ENCODE data around the gene SBK1.

The SBK1 gene

DNA sequence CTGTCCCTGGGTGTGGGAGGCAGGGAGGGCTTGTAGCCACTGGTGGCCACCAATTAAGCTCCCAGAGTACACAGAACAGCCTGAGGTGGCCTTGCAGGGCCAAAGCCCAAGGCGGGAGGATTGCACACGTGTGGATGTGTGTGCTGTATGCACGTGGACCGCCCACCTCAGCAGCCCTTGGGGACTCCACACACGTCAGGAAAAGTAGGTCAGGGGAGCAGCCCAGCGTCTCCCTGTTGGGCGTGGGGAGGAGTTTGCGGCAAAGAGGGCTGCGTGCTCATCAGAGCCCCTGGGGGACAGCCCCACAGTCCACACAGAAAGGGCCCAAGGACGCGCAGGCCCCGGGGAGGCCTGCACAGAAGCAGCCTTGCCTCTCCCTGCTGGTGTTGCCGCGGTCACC, 19.6 kb downstream of the SBK1 start:
- Histone ChIP-seq H3K4me3 (ENCODE audit: control insufficient read depth in 1 of 7, extremely low read depth in 1 of 7, insufficient read depth in 4 of 7, low read depth in 2 of 7, low read length in 6 of 7) (no peak overlapping the region), H3K9me3 (ENCODE audit: control extremely low read depth in 1 of 5, control insufficient read depth in 4 of 5, insufficient read depth in 2 of 5, low read depth in 1 of 5, low read length in 4 of 5) (no peaks in the 10 kb centered on the region), H3K27me3 (replicated peaks in 2 of 5; ENCODE audit: control insufficient read depth in 4 of 5, insufficient read depth in 5 of 5, low read length in 4 of 5) (no peaks in the 10 kb centered on the region), H3K27ac (ENCODE audit: insufficient read depth in 1 of 2, low read depth in 1 of 2, low read length in 2 of 2, poor library complexity in 1 of 2, severe bottlenecking in 2 of 2) (no peak overlapping the region), H3K36me3 (ENCODE audit: control insufficient read depth in 4 of 4, insufficient read depth in 4 of 4, low read length in 3 of 4) (no peaks in the 10 kb centered on the region), H3K4me1 (ENCODE audit: control extremely low read depth in 1 of 4, control insufficient read depth in 4 of 4, insufficient read depth in 4 of 4, low read length in 3 of 4) (peaks cover 0 to 5% (median 2%) of the 10 kb centered on the region in 4 experiments)
- ChIA-PET POLR2A (no interaction called here), CTCF (interaction anchor here (1.9 kb wide), 1 partner anchor 10 kb away, joined by 11 read pairs; no protein-coding TSS in a partner anchor)
- DNase-seq: no peak
- WGBS (ENCODE audit: insufficient coverage): 96% methylated on average over 14 of the region's 14 CpGs

DNA sequence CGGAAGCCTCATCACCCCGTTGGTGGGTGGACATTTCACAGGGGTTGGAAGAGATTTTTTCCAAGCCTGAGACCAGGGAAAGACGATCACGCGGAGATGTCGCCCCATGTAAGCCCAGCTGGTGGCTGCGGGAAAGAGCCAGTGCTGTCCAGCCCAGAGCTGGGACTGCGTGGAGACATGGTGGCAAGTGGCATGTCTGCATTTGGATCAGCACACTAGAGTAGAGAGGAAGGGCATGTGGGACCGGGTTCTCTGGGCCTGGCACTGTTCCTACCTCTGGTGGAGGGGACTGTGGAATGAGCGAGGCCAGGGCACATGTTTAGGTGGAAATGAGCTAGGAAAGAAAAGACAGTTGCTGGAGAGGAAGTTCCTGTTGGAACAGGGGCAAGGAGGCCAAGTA, 20.0 kb downstream of the SBK1 start:
- Histone ChIP-seq H3K4me1 (ENCODE audit: control extremely low read depth in 1 of 4, control insufficient read depth in 4 of 4, insufficient read depth in 4 of 4, low read length in 3 of 4) (peaks cover 0 to 7% (median 2%) of the 10 kb centered on the region in 4 experiments), H3K27me3 (replicated peaks in 2 of 5; ENCODE audit: control insufficient read depth in 4 of 5, insufficient read depth in 5 of 5, low read length in 4 of 5) (no peaks in the 10 kb centered on the region), H3K36me3 (ENCODE audit: control insufficient read depth in 4 of 4, insufficient read depth in 4 of 4, low read length in 3 of 4) (no peaks in the 10 kb centered on the region), H3K9me3 (ENCODE audit: control extremely low read depth in 1 of 5, control insufficient read depth in 4 of 5, insufficient read depth in 2 of 5, low read depth in 1 of 5, low read length in 4 of 5) (no peaks in the 10 kb centered on the region), H3K27ac (ENCODE audit: insufficient read depth in 1 of 2, low read depth in 1 of 2, low read length in 2 of 2, poor library complexity in 1 of 2, severe bottlenecking in 2 of 2) (no peak overlapping the region), H3K4me3 (ENCODE audit: control insufficient read depth in 1 of 7, extremely low read depth in 1 of 7, insufficient read depth in 4 of 7, low read depth in 2 of 7, low read length in 6 of 7) (no peak overlapping the region)
- ChIA-PET CTCF (interaction anchor here (0.6 to 1.9 kb wide), 2 partner anchors 9 to 54 kb away, joined by 3 to 11 read pairs; no protein-coding TSS in a partner anchor), POLR2A (no interaction called here)
- DNase-seq: no peak
- 96% methylated on average over 10 of the region's 10 CpGs for WGBS (ENCODE audit: insufficient coverage)

DNA sequence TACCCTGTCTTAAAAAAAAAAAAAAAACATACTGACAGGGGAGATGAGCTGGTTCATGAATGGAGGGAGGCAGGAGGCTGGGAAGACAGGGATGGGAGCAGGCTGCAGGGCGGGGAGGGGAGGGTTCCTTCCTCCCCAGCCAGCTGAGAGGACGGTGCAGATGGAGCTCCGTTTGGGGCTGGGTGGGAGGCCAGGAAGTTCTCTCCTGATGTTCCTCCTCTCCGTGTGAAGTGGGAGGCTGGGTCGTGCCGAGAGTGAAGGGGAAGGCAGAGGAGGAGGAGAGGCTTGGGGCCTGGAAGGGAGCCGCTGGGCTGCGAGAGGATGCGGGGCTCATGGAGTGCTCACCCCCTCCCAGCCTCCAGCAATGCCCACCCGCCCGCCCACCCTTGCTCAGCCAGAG, 21.3 kb downstream of the SBK1 start:
- Histone ChIP-seq H3K27me3 (replicated peaks in 2 of 5; ENCODE audit: control insufficient read depth in 4 of 5, insufficient read depth in 5 of 5, low read length in 4 of 5) (no peaks in the 10 kb centered on the region), H3K4me3 (ENCODE audit: control insufficient read depth in 1 of 7, extremely low read depth in 1 of 7, insufficient read depth in 4 of 7, low read depth in 2 of 7, low read length in 6 of 7) (no peak overlapping the region), H3K4me1 (ENCODE audit: control extremely low read depth in 1 of 4, control insufficient read depth in 4 of 4, insufficient read depth in 4 of 4, low read length in 3 of 4) (peaks cover 0 to 7% (median 2%) of the 10 kb centered on the region in 4 experiments), H3K9me3 (ENCODE audit: control extremely low read depth in 1 of 5, control insufficient read depth in 4 of 5, insufficient read depth in 2 of 5, low read depth in 1 of 5, low read length in 4 of 5) (no peaks in the 10 kb centered on the region), H3K27ac (ENCODE audit: insufficient read depth in 1 of 2, low read depth in 1 of 2, low read length in 2 of 2, poor library complexity in 1 of 2, severe bottlenecking in 2 of 2) (no peak overlapping the region), H3K36me3 (ENCODE audit: control insufficient read depth in 4 of 4, insufficient read depth in 4 of 4, low read length in 3 of 4) (no peaks in the 10 kb centered on the region)
- CTCF ChIA-PET: interaction anchor here (1.9 kb wide), 1 partner anchor 8 kb away, joined by 11 read pairs; no protein-coding TSS in a partner anchor
- WGBS (ENCODE audit: insufficient coverage): 80% methylated on average over 7 of the region's 11 CpGs
- DNase-seq: no peak
- POLR2A ChIA-PET: no interaction called here

DNA sequence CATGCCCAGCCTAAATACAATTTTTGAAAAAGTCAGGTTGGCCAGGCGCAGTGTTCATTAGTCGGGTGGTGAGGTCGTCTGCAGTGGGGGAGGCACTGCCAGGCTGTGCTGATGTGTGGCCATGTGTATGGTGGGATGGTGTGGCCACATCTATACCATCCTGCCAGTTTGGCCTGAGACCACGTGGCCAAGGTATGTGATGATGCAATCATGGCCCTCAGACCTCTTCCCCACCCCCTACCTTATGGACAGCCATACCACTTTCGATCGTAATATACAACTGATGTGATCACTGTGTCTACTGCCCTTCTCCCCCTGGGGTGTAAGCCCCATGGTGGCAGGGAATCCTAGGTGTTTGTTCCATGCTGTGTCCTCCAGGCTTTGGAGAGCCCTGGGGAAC, 23.7 kb downstream of the SBK1 start:
- POLR2A ChIA-PET: no interaction called here
- CTCF ChIA-PET: interaction anchor here (0.7 to 5.3 kb wide), 9 partner anchors 11 to 123 kb away, joined by 3 to 104 read pairs (median 4); no protein-coding TSS in a partner anchor

DNA sequence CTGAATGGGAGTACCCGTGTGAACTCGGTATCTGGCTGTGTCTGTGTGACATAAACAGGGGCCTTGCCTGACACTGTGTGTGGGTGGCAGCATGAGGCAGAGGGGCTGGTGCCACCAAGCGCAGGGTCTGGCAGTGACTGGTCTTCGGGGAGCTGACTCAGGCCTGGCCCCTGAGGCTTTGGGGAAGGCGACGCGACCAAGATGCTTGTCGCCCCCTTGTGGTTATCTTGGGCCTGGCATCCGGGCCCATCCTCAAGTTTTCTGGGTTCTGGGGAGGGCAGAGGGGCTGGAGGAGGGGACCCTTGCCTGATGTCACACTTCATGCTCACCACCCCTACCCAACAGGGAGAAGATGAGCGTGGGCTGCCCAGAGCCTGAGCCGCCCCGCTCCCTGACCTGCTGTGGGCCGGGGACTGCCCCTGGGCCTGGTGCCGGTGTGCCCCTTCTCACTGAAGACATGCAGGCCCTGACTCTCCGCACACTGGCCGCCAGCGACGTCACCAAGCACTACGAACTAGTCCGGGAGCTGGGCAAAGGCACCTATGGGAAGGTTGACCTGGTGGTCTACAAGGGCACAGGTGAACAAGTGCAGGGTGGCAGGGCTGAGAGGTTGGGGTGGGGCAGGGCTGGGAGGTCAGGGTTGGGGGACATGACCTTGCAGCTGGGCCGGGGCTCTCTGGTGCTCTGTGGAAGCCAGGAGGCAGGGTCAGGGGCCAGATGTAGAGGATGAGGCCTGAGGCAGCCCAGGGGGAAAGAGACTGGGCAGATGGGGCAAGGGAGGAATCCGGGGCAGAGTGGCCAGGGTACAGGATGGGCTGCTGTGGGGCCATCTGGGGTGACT, 24.9 kb downstream of the SBK1 start:
- Histone ChIP-seq H3K4me1 (ENCODE audit: control extremely low read depth in 1 of 4, control insufficient read depth in 4 of 4, insufficient read depth in 4 of 4, low read length in 3 of 4) (peaks cover 0 to 2% (median 0%) of the 10 kb centered on the region in 4 experiments), H3K36me3 (ENCODE audit: control insufficient read depth in 4 of 4, insufficient read depth in 4 of 4, low read length in 3 of 4) (no peaks in the 10 kb centered on the region), H3K27ac (ENCODE audit: insufficient read depth in 1 of 2, low read depth in 1 of 2, low read length in 2 of 2, poor library complexity in 1 of 2, severe bottlenecking in 2 of 2) (no peak overlapping the region), H3K27me3 (replicated peaks in 2 of 5; ENCODE audit: control insufficient read depth in 4 of 5, insufficient read depth in 5 of 5, low read length in 4 of 5) (no peaks in the 10 kb centered on the region), H3K4me3 (ENCODE audit: control insufficient read depth in 1 of 7, extremely low read depth in 1 of 7, insufficient read depth in 4 of 7, low read depth in 2 of 7, low read length in 6 of 7) (no peak overlapping the region), H3K9me3 (ENCODE audit: control extremely low read depth in 1 of 5, control insufficient read depth in 4 of 5, insufficient read depth in 2 of 5, low read depth in 1 of 5, low read length in 4 of 5) (no peaks in the 10 kb centered on the region)
- 61% methylated on average over 21 of the region's 22 CpGs for WGBS (ENCODE audit: insufficient coverage)
- peak; percentile 64 to 76 (median 75) for DNase-seq
- CTCF ChIA-PET: interaction anchor here (0.9 to 5.3 kb wide), 13 partner anchors 10 to 124 kb away, joined by 3 to 104 read pairs (median 4); no protein-coding TSS in a partner anchor
- POLR2A ChIA-PET: no interaction called here

More for the DNA sequence above, 23.7 kb downstream of the SBK1 start:
- H3K27me3 ChIP-seq (replicated peaks in 2 of 5; ENCODE audit: control insufficient read depth in 4 of 5, insufficient read depth in 5 of 5, low read length in 4 of 5): no peaks in the 10 kb centered on the region
- H3K4me3 ChIP-seq (ENCODE audit: control insufficient read depth in 1 of 7, extremely low read depth in 1 of 7, insufficient read depth in 4 of 7, low read depth in 2 of 7, low read length in 6 of 7): no peak overlapping the region
- H3K9me3 ChIP-seq (ENCODE audit: control extremely low read depth in 1 of 5, control insufficient read depth in 4 of 5, insufficient read depth in 2 of 5, low read depth in 1 of 5, low read length in 4 of 5): no peaks in the 10 kb centered on the region
- 93% methylated on average over 3 of the region's 6 CpGs for WGBS (ENCODE audit: insufficient coverage)
- peaks cover 0 to 2% (median 0%) of the 10 kb centered on the region in 4 experiments for H3K4me1 ChIP-seq (ENCODE audit: control extremely low read depth in 1 of 4, control insufficient read depth in 4 of 4, insufficient read depth in 4 of 4, low read length in 3 of 4)
- no peak overlapping the region for H3K27ac ChIP-seq (ENCODE audit: insufficient read depth in 1 of 2, low read depth in 1 of 2, low read length in 2 of 2, poor library complexity in 1 of 2, severe bottlenecking in 2 of 2)
- no peak for DNase-seq
- H3K36me3 ChIP-seq (ENCODE audit: control insufficient read depth in 4 of 4, insufficient read depth in 4 of 4, low read length in 3 of 4): no peaks in the 10 kb centered on the region

DNA sequence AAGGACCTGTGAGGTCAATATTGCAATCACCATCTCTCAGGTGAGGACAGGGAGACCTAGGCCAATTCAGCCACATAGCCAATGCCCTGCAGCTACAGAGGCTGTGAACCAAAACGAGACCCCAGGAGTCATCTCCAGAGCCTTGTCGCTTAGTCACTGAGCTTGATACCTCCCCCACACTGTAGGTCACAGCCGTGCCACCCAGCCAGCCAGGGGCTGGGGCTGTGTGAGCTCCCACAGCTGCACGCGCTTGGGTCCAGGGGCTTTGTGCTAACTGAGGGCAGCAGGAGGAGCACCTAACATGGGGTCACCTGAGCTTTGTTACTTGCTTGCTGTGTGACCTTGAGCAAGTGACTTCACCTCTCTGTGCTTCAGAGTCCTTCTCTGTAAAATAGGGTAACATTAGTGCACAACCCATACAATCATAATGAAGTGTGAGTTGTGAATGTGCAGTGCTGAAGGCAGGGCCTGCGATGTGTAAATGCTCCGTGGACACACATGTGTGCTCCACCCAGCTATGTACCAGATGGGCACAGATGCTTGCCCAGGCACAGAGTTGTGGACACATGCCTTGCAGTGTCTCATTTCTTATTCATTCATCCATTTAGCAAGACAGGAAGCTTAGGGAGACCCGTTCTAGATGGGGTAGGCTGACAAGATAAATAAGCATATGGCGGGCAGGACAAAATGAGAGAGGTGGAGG, 25.9 kb downstream of the SBK1 start:
- H3K27ac ChIP-seq (ENCODE audit: insufficient read depth in 1 of 2, low read depth in 1 of 2, low read length in 2 of 2, poor library complexity in 1 of 2, severe bottlenecking in 2 of 2): no peak overlapping the region
- WGBS (ENCODE audit: insufficient coverage): 99% methylated on average over 7 of the region's 9 CpGs
- H3K36me3 ChIP-seq (ENCODE audit: control insufficient read depth in 4 of 4, insufficient read depth in 4 of 4, low read length in 3 of 4): no peaks in the 10 kb centered on the region
- no peaks in the 10 kb centered on the region for H3K27me3 ChIP-seq (replicated peaks in 2 of 5; ENCODE audit: control insufficient read depth in 4 of 5, insufficient read depth in 5 of 5, low read length in 4 of 5)
- H3K9me3 ChIP-seq (ENCODE audit: control extremely low read depth in 1 of 5, control insufficient read depth in 4 of 5, insufficient read depth in 2 of 5, low read depth in 1 of 5, low read length in 4 of 5): no peaks in the 10 kb centered on the region
- POLR2A ChIA-PET: no interaction called here
- peaks cover 0 to 2% (median 0%) of the 10 kb centered on the region in 4 experiments for H3K4me1 ChIP-seq (ENCODE audit: control extremely low read depth in 1 of 4, control insufficient read depth in 4 of 4, insufficient read depth in 4 of 4, low read length in 3 of 4)
- H3K4me3 ChIP-seq (ENCODE audit: control insufficient read depth in 1 of 7, extremely low read depth in 1 of 7, insufficient read depth in 4 of 7, low read depth in 2 of 7, low read length in 6 of 7): no peak overlapping the region
- DNase-seq: no peak
- CTCF ChIA-PET: interaction anchor here (0.9 to 5.3 kb wide), 12 partner anchors 9 to 68 kb away, joined by 3 to 104 read pairs (median 4); no protein-coding TSS in a partner anchor
